Activated CD8-positive, alpha-beta memory T cell treated with anti-CD3 and anti-CD28 coated beads, Interleukin-2, amount 10 ng/mL, durations not matched to agents 7 days and 5 days (primary cell): ENCODE results near the gene FAM53A. TPM values are rescaled to one million over a fixed set of nuclear protein-coding genes. Genes with fewer than 3 reads are reported as not detected.
"Not testable (repeated sequence)": the region's sequence is repeated elsewhere in the genome, so short reads cannot be mapped to it uniquely, and the experiment has no call there.

ENCODE experiments used
- ATAC-seq: fragments of 150-1000 bp; cut with Tn5 transposase; one replicate; pipeline ENCODE4 v1.10.0; 2021; ENCODE audit warnings: moderate library complexity
- CTCF ChIA-PET: fragments of 350-600 bp; sonication (Branson Sonifier 250); formaldehyde crosslinking; loops from one replicate; lab custom pipeline; 2021; ENCODE audit warnings: antibody characterized with exemption; lab: Charles Lee
- DNase-seq: peaks from one replicate; pipeline ENCODE4 v3.0.0-alpha.2; 2020
- H3K27ac Mint-ChIP-seq: one replicate; pipeline ENCODE4 v1.8.0; 2021; ENCODE audit warnings: mild to moderate bottlenecking, mixed read lengths
- H3K27me3 Mint-ChIP-seq: one replicate; pipeline ENCODE4 v1.8.0; 2021; ENCODE audit warnings: mixed read lengths
- H3K36me3 Mint-ChIP-seq: one replicate; pipeline ENCODE4 v1.8.0; 2021; ENCODE audit warnings: mild to moderate bottlenecking, mixed read lengths
- H3K4me1 Mint-ChIP-seq: one replicate; pipeline ENCODE4 v1.8.0; 2021; ENCODE audit warnings: mixed read lengths
- H3K4me3 Mint-ChIP-seq: one replicate; pipeline ENCODE4 v1.8.0; 2021; ENCODE audit warnings: mild to moderate bottlenecking, moderate library complexity, mixed read lengths
- H3K9me3 Mint-ChIP-seq: one replicate; pipeline ENCODE4 v1.8.0; 2022; ENCODE audit warnings: low read depth, mixed read lengths
- total RNA-seq, 2 experiments: library from RNA; stranded (reverse); gene quantifications; one replicate each; pipeline ENCODE4 v1.2.3, GENCODE V29; 2021

Gene FAM53A
- total RNA-seq, 2 experiments from 2014 or later = 0.23 to 1.6 TPM

- CTCF ChIA-PET = interaction anchor here (0.7 kb wide), 1 partner anchor 65 kb away, joined by 3 read pairs; no protein-coding TSS in a partner anchor
- Mint-ChIP-seq H3K36me3 (no peaks in the 10 kb centered on the region), H3K27ac (no peak overlapping the region), H3K27me3 (no peaks in the 10 kb centered on the region), H3K9me3 (no peaks in the 10 kb centered on the region), H3K4me1 (peaks cover 2% of the 10 kb centered on the region), H3K4me3 (no peak overlapping the region)
- no peak for DNase-seq
- ATAC-seq = no peak
Observed at GRCh38 chr4:1643971-1644735, 40.0 kb downstream of the FAM53A start.

- Mint-ChIP-seq H3K9me3 (no peaks in the 10 kb centered on the region), H3K36me3 (no peaks in the 10 kb centered on the region), H3K4me1 (no peaks in the 10 kb centered on the region), H3K27ac (no peak overlapping the region), H3K27me3 (no peaks in the 10 kb centered on the region), H3K4me3 (no peak overlapping the region)
- ATAC-seq (no peak), DNase-seq (no peak)
- CTCF ChIA-PET = no interaction called here
Observed at GRCh38 chr4:1642196-1642951, 41.7 kb downstream of the FAM53A start.

GRCh38 chr4:1641671-1642070 is 42.4 kb downstream of the FAM53A start:
- Mint-ChIP-seq H3K36me3 (no peaks in the 10 kb centered on the region), H3K4me3 (no peak overlapping the region), H3K27ac (no peak overlapping the region), H3K27me3 (no peaks in the 10 kb centered on the region), H3K4me1 (no peaks in the 10 kb centered on the region), H3K9me3 (no peaks in the 10 kb centered on the region)
- ATAC-seq = no peak
- no peak for DNase-seq
- CTCF ChIA-PET = no interaction called here

GRCh38 chr4:1640716-1641503 is 43.2 kb downstream of the FAM53A start:
- H3K36me3 Mint-ChIP-seq, H3K27me3 Mint-ChIP-seq, H3K9me3 Mint-ChIP-seq, H3K4me1 Mint-ChIP-seq, ATAC-seq, H3K27ac Mint-ChIP-seq, DNase-seq, CTCF ChIA-PET, H3K4me3 Mint-ChIP-seq: not testable (repeated sequence)

- Mint-ChIP-seq H3K27me3 (no peaks in the 10 kb centered on the region), H3K36me3 (no peaks in the 10 kb centered on the region), H3K4me3 (no peak overlapping the region), H3K27ac (no peak overlapping the region), H3K4me1 (no peaks in the 10 kb centered on the region), H3K9me3 (no peaks in the 10 kb centered on the region)
- ATAC-seq = no peak
- CTCF ChIA-PET = no interaction called here
- DNase-seq = no peak
Observed at GRCh38 chr4:1640190-1640589, 43.9 kb downstream of the FAM53A start.

GRCh38 chr4:1639299-1639868 is 44.7 kb downstream of the FAM53A start:
- Mint-ChIP-seq H3K4me1 (no peaks in the 10 kb centered on the region), H3K27ac (no peak overlapping the region), H3K4me3 (no peak overlapping the region), H3K36me3 (no peaks in the 10 kb centered on the region), H3K9me3 (no peaks in the 10 kb centered on the region), H3K27me3 (peaks cover 2% of the 10 kb centered on the region)
- CTCF ChIA-PET = interaction anchor here (0.5 kb wide), 1 partner anchor 56 kb away, joined by 3 read pairs; no protein-coding TSS in a partner anchor
- ATAC-seq (no peak), DNase-seq (no peak)

GRCh38 chr4:1638873-1639272 is 45.2 kb downstream of the FAM53A start:
- ATAC-seq (no peak), DNase-seq (no peak)
- CTCF ChIA-PET = interaction anchor here (0.5 kb wide), 1 partner anchor 57 kb away, joined by 3 read pairs; no protein-coding TSS in a partner anchor
- Mint-ChIP-seq H3K9me3 (no peaks in the 10 kb centered on the region), H3K27me3 (peaks cover 2% of the 10 kb centered on the region), H3K27ac (no peak overlapping the region), H3K4me1 (no peaks in the 10 kb centered on the region), H3K4me3 (no peak overlapping the region), H3K36me3 (no peaks in the 10 kb centered on the region)

- H3K9me3 Mint-ChIP-seq = no peaks in the 10 kb centered on the region
- DNase-seq (no peak), ATAC-seq (no peak)
- H3K4me1 Mint-ChIP-seq = no peaks in the 10 kb centered on the region
- CTCF ChIA-PET = interaction anchor here (1.1 kb wide), 1 partner anchor 9 kb away, joined by 3 read pairs; no protein-coding TSS in a partner anchor
- no peaks in the 10 kb centered on the region for H3K36me3 Mint-ChIP-seq
- H3K27me3 Mint-ChIP-seq = peaks cover 2% of the 10 kb centered on the region
- no peak overlapping the region for H3K4me3 Mint-ChIP-seq
- H3K27ac Mint-ChIP-seq = no peak overlapping the region
Observed at GRCh38 chr4:1638272-1638598, 45.9 kb downstream of the FAM53A start.

- Mint-ChIP-seq H3K36me3 (no peaks in the 10 kb centered on the region), H3K4me1 (no peaks in the 10 kb centered on the region), H3K9me3 (no peaks in the 10 kb centered on the region), H3K27me3 (peaks cover 2% of the 10 kb centered on the region), H3K4me3 (no peak overlapping the region), H3K27ac (no peak overlapping the region)
- ATAC-seq = no peak
- no peak for DNase-seq
- CTCF ChIA-PET = interaction anchor here (1.1 kb wide), 1 partner anchor 8 kb away, joined by 3 read pairs; no protein-coding TSS in a partner anchor
Observed at GRCh38 chr4:1637580-1638271, 46.4 kb downstream of the FAM53A start.

GRCh38 chr4:1636490-1637211 is 47.5 kb downstream of the FAM53A start:
- DNase-seq = no peak
- no peaks in the 10 kb centered on the region for H3K36me3 Mint-ChIP-seq
- no peaks in the 10 kb centered on the region for H3K4me1 Mint-ChIP-seq
- CTCF ChIA-PET = no interaction called here
- peaks cover 2% of the 10 kb centered on the region for H3K27me3 Mint-ChIP-seq
- no peak overlapping the region for H3K4me3 Mint-ChIP-seq
- H3K27ac Mint-ChIP-seq = no peak overlapping the region
- ATAC-seq = no peak
- H3K9me3 Mint-ChIP-seq = no peaks in the 10 kb centered on the region

GRCh38 chr4:1635464-1635863 is 48.6 kb downstream of the FAM53A start:
- H3K4me1 Mint-ChIP-seq = no peaks in the 10 kb centered on the region
- ATAC-seq = no peak
- no peak overlapping the region for H3K27ac Mint-ChIP-seq
- H3K4me3 Mint-ChIP-seq = no peak overlapping the region
- no peaks in the 10 kb centered on the region for H3K9me3 Mint-ChIP-seq
- CTCF ChIA-PET = no interaction called here
- peaks cover 2% of the 10 kb centered on the region for H3K27me3 Mint-ChIP-seq
- no peak for DNase-seq
- no peaks in the 10 kb centered on the region for H3K36me3 Mint-ChIP-seq

GRCh38 chr4:1633993-1634392 is 50.1 kb downstream of the FAM53A start:
- Mint-ChIP-seq H3K4me1 (no peaks in the 10 kb centered on the region), H3K9me3 (no peaks in the 10 kb centered on the region), H3K27ac (no peak overlapping the region), H3K27me3 (peaks cover 2% of the 10 kb centered on the region), H3K36me3 (no peaks in the 10 kb centered on the region), H3K4me3 (no peak overlapping the region)
- ATAC-seq (no peak), DNase-seq (no peak)
- CTCF ChIA-PET = no interaction called here
